GM12874 (cell line): ENCODE results near the gene CCT8.

ENCODE experiments used
- CTCF ChIP-seq: IDR thresholded peaks from 2 replicates; pipeline ENCODE4 v1.5.1; 2011; ENCODE audit warnings: low read depth, mild to moderate bottlenecking, control low read depth, low read length, moderate library complexity; ENCODE audit not compliant: insufficient read depth

CCT8 gene

GRCh38 chr21:29025328-29025713, 48.1 kb downstream of the CCT8 start:
- TF ChIP-seq CTCF, result no peak

- no peak for TF ChIP-seq CTCF
Observed at GRCh38 chr21:29024474-29025327, 48.7 kb downstream of the CCT8 start, which contains the start of gene USP16. Gene USP16, plus strand, starts transcription at chr21:29024668. Its CDS starts 3,246 bp downstream, at chr21:29027914.

- TF ChIP-seq CTCF, result no peak
Observed at GRCh38 chr21:29022166-29022565, 51.3 kb downstream of the CCT8 start.

- no peak for TF ChIP-seq CTCF
Observed at GRCh38 chr21:29018540-29018939, 54.9 kb downstream of the CCT8 start.

GRCh38 chr21:29017639-29018237, 55.7 kb downstream of the CCT8 start:
- TF ChIP-seq CTCF, result no peak

- no peak for TF ChIP-seq CTCF
Observed at GRCh38 chr21:29008367-29008766, 65.1 kb downstream of the CCT8 start.

GRCh38 chr21:29007810-29008209, 65.6 kb downstream of the CCT8 start:
- no peak for TF ChIP-seq CTCF
